ENCODE measurements around the gene ITIH5.
A peak's percentile ranks its signal among the peaks of the same experiment; 100 is the strongest.
"Not testable (repeated sequence)": the region's sequence is repeated elsewhere in the genome, so short reads cannot be mapped to it uniquely, and the experiment has no call there.

Gene ITIH5
- 0 to 0.07 reads per million in 2 donors for total RNA-seq

DNA sequence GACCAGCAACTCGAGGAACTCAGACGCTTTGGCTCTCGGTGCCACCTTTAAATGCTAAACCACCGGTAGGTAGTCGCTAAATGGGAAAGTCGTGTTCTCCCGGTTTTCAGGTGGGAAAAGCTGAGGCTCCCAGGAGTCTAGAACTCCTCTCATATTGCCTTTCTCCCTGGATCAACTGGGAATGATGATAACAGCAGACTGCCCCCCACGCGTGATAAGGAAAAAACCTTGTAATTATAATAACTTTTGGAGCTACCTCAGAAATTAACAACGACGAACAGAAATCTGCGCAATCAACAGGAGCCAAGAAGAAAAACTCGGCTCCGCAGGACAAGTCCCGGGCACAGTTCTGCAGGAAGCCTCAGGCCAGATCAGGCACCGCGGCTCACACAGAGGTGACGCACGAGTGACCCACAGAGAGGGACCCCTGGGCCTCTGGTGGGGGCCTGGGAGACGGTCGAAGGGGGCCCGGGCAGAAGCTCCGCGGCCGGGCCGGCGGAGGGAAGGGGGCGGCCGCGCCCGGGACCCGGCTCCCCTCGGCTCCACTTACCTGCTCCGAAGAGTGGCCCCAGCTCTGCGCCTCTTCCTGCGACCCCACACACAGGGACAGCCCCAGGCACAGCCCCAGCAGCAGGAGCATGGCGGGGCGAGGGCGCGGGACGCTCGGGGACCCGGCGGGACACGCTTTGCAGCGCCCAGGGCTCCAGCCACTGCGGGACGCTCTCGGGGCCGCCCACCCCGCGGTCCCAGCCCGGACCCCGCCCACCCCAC, at the start of gene ITIH5:
TSS of gene ITIH5 (minus strand) at position 714 of the 771 bp plus-strand sequence. CDS start at position 640, 74 bp downstream.
- no peak for DNase-seq

DNA sequence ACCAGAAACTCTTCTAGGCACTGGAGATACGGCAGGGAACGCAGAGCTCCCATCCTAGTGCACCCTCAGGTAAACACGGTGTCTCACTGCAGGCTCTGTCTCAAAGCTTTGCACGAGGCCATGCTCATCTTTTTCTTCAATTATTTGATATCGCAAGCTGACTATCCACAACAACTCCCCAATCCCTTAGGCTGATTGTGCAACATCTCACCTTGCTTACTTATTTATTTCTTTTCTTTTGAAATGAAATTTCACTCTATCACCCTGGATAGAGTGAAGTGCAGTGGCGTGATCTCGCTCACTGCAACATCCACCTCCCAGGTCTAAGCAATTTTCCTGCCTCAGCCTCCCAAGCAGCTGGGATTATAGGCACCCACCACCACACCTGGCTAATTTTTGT, 48.7 kb upstream of the ITIH5 start:
- DNase-seq, result no peak

DNA sequence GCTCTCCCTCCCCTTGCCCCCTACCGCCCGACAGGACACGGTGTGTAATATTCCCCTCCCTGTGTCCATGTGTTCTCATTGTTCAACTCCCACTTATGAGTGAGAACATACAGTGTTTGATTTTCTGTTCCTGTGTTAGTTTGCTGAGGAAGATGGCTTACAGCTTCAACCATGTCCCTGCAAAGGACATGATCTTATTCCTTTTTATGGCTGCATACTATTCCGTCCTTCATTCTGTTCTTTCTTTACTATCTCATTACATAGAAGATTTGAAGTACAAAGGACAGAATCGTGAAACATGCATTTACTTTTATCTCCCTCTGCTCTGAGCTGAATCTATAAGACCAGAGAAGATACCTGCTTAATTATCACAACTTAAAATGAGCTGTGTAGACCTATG, 44.3 kb upstream of the ITIH5 start:
- not testable (repeated sequence) for DNase-seq

DNA sequence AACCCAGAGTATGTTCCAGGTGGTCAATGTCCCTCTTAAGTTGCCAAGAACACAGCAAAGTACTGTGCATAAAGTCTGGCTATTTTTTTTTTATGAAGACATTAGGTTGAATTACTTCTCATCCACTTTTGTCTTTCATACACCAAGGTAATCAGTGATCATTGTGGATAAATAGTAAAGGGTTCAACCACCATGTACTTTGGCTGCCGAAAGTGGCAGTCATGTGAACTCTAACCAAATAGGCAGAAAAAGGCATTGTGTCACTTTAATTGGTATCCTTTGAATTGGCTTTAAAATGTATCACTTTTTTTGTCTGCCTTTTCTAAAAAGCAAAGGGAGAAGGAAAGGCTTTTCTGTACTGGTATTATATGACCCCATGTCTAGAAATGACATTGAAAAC, 43.7 kb upstream of the ITIH5 start:
- no peak for DNase-seq

DNA sequence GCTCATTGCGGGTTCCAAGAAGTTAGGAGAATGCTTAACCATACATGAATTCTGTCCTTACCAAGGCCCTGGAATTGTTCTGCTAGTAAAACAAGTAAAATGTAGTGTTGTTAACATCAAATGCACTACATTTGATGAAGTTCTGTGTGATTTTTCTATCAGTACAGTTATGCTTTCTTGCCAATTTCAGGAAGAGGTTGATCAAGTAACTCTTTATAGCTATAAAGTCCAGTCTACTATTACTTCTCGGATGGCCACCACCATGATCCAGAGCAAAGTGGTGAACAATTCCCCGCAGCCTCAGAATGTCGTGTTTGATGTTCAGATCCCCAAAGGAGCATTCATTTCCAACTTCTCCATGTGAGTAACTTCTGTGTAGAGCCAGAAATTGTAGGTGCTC, 42.1 kb upstream of the ITIH5 start:
- no peak for DNase-seq

DNA sequence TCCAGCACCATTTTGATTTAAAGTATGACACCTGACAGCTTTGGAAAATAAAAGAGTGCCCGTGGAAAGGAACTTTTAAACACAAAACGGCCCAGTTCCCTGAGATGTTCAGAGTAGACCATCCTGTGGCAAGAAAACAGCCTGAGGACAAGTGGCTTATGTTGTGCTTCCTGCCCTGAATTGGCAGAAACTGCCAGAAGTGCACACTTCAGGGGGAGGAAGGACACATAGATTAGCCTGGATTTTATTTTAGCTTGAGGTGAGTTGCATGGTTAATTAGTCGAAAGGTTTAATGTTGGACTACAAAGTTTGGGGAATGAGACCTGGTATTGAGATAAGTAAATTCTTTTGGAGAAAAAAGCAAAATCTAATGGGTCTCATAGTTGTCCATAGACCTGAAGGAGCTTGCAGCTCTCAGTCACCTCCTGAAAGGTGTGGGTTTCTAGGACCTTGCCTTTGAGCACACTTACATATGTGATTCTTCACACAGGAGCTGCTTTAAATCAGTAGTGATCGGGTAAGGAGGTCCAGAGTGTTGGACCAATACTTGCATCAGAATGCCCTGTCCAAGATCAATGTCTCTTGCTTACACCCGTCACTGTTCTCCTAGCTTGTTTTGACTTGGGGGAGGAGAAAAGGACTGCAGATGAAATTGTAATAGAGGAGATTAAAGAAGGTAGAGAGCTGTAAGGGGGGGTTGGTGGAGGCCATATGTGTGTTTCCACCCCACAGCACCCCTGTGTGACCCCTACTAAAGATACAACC, 41.3 kb upstream of the ITIH5 start:
- no peak for DNase-seq

DNA sequence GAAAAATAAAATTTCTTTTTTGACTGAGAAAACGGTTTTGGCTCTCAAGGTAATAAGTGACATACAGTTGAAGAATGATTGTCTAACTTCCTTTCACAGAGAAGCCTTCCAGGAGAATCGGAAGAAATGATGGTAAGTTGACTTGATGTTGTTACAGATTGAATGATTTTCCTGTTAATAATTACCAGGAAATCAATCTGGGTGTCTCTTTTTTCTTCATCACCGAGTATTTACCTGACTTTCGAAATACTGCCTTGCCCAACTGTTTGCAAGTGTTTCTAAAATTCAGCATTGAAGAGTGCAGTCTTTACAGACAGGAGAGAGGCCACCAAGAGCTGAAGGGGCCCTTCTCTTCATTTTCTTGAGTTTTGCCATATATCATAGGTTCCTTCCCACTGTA, 40.3 kb upstream of the ITIH5 start:
- DNase-seq, result no peak

DNA sequence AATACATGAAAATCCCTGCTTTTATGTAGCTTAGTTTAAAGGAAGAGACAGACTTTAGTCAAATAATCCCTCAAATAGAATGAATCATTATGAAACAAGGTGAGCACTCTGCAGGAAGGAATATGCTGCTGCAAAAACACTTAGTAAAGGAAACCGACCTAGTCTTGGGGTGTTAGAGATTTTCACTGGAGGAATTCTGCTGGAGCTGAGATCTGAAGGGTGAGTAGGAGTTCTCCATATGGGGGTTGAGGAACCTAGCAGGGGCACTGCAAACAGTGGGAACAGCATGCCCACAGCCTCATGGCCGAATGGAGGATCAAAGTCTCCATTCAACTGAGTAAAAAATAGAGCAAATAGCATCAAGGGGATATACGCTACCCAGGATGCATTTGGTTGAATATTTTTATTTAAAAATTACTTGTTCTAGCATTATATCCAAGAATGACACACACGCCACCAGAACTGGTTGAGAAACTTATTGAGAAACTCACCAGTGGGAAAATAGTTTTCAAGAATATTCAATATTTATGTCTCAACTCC, 39.8 kb upstream of the ITIH5 start:
- no peak for DNase-seq

DNA sequence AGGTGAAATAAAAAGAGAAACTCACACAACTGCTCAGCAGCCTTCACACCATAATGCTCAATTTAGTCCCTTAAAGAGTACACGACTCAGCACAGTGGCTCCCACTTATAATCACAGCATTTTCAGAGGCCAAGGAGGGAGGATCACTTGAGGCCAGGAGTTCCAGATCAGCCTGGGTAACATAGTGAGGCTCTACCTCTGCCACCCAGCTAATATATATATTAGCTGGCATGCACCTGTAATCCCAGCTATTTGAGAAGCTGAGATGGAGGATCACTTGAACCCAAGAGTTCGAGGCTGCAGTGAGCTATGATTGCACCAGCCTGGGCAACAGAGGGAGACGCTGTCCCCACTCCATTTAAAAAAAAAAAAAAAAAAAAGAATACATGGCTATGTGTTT, 38.6 kb upstream of the ITIH5 start:
- DNase-seq, result no peak

DNA sequence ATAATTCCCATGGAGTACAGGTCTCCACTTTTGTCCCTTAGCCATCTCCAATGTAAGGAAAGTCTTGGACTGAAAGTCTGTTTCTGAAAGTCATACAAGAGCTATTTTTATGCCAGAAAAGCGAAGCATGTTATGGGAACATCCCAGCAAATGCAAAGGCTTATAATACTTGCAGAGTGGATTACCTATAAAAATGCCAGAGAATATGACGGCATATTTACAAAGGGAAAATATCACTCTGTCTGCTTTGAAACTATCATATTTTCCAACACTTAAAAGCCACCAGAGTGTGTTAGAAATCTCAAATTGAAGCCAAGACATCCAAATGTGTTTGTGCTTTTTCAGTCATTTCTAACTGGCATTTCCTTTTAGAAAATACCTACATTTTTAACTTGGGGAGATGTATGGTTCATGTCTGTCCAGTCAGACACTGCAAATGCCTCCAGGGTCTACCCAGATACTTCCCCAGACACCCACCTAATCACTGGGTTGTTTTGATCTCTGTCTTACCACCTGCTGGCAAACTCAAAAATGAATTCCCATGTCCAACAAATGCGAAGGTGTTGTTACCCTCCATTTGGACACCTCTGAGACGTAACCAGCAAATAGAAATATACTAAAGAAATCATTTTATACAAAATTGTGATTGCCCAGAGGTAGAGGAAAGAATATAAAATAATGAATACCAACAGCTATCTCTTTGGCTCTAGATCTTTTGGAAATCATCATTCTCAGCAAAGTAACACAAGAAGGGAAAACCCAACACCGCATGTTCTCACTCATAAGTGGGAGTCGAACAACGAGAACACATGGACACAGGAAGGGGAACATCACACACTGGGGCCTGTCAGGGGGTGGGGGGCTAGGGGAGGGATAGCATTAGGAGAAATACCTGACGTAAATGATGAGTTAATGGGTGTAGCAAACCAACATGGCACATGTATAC, 37.6 kb upstream of the ITIH5 start:
- DNase-seq, result no peak

DNA sequence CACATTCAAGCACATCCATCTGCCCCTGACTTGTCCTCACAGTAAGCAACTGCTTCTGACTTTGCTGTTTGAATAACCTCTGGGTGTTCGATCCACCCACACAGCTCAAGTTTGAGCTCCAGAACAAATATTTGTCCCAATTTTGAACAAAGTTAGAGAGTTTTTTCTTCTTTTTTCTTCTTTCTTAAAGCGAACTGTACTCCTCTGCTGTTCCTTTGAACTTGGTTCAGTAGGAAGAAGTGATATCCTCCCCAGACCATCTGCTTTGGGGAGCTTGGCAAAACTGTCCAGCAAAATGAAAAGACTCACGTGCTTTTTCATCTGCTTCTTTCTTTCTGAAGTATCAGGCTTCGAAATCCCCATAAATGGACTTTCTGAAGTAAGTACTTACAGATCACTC, 36.4 kb upstream of the ITIH5 start, which contains the start of gene ITIH2:
TSS of gene ITIH2 (plus strand) at position 177 of the 400 bp plus-strand sequence. CDS start at position 296, 119 bp downstream.
- DNase-seq, result no peak

DNA sequence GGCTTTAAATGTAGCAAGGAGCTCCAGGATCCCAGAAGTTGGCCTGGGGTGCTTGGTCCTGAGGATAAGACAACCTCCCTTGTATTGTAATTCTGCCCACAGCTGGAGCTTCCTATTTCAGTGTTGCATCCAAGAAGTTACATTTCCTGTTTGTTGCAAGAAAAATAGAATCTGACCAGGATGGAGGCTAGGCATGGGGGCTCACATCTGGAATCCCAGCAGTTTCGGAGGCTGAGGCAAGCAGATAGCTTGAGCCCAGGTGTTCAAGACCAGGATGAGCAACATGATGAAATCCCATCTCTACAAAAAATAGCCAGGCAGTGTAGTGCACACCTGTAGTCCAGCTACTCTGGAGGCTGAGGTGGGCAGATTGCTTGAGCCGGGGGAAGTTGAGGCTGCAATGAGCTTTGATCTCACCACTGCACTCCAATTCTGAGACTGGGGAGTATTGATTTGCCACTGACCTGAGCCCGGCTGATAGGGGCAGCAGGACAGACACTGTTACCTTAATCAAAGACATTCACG, 35.6 kb upstream of the ITIH5 start:
- DNase-seq, result no peak

DNA sequence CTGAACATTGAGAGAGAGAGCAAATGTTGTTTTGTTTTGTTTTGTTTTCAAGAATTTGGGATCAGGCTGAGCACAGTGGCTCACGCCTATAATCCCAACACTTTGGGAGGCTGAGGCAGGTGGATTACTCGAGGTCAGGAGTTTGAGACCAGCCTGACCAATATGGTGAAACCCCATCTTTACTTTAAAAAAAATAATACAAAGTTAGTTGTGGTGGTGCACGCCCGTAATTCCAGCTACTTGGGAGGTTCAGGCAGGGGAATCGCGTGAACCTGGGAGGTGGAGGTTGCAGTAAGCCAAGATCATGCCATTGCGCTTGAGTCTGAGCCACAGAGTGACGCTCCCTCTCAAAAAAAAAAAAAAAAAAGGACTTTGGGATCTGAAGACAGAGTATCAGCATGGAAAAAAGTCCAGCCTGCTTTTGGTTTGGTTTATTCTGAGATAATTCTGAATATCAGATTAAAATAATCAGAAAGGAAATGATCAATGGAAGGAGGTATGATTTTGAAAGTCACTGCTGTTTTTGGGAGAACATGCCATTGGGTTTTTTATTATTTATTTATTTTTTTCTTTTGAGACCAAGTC, 34.5 kb upstream of the ITIH5 start:
- DNase-seq, result no peak

DNA sequence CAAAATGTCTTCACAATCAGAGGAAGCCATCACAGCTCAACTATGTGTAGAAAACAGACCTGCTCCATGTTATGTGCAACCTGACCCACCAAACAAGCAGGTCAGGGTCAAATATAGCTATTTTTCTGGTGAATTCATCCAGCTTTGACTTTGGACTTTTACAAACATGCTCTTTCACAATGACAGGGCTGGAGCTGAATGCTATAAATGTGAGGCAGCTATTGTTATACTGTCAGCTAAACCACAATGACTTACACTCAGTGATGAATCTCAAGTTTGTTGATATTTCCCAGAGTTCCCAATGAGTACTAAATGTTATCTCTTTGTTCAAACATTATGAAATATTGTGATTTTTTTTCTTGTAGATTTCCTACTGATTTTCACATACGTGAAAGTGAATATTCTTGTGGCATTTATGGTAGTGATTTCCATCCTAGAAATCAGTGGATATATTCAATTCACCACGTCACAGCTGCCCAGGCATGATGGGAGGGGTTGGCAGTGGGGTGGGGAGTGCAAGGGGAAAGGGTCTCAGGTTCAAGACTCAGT, 33.9 kb upstream of the ITIH5 start:
- no peak for DNase-seq

DNA sequence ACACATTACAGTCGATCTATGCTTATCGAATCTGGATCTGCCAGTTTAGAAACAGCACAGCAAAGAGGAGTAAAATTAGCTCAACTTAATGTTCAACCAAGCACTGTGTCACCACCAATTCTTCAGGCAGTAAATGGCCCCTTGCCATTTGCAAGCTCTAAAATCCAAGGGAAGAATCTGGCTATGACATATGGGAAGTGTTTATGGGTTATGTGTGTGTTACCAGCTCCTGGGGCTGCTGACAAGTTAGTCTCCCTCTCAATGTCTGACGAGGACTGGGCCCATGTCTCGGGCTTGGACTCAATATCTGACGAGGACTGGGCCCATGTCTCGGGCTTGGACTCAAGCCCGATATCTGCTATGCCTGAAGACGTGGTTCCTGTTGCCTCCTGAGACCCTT, 30.7 kb upstream of the ITIH5 start:
- no peak for DNase-seq

DNA sequence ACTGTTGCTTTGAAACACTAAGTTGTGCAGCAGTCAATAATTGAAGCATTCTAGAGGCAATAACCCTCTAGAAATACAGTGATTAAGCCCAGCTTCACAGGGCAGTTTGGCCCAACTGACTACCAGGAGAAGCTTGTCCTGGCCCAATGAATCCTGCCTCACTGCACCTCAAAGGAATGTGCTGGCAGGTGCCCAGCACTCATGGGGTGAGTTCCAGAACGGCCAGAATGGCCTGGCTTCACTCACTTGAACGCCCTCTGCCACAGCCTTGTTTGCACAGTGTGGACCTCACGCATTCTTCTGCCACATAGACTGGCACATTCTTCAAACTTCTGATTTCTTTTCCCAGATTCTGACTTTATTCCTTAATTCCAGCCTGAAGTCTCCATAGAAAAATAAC, 29.8 kb upstream of the ITIH5 start:
- DNase-seq, result no peak

DNA sequence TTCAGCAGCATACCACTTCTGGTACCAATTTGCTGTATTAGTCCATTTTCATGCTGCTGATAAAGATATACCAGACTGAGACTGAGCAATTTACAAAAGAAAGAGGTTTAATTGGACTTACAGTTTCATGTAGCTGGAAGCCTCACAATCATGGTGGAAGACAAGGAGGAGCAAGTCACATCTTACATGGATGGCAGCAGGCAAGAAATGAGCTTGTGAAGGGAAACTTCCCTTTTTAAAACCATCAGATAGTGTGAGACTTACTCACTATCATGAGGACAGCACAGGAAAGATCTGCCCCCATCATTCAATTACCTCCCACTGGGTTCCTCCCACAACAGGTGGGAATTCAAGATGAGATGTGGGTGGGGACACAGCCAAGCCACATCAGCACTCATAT, 26.4 kb upstream of the ITIH5 start:
- DNase-seq, result not testable (repeated sequence)

DNA sequence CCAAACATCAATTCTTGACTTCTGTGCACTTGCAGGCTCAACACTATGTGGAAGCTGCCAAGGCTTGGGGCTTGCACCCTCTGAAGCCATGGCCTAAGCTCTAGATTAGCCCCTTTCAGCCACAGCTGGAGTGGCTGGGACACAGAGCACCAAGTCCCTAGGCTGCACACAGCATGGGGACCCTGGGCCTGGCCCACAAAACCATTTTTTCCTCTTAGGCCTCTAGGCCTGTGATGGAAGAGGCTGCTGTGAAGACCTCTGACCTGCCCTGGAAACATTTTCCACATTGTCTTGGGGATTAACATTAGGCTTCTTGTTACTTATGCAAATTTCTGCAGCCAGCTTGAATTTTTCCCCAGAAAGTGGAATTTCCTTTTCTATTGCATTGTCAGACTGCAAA, 25.6 kb upstream of the ITIH5 start:
- DNase-seq, result not testable (repeated sequence)

DNA sequence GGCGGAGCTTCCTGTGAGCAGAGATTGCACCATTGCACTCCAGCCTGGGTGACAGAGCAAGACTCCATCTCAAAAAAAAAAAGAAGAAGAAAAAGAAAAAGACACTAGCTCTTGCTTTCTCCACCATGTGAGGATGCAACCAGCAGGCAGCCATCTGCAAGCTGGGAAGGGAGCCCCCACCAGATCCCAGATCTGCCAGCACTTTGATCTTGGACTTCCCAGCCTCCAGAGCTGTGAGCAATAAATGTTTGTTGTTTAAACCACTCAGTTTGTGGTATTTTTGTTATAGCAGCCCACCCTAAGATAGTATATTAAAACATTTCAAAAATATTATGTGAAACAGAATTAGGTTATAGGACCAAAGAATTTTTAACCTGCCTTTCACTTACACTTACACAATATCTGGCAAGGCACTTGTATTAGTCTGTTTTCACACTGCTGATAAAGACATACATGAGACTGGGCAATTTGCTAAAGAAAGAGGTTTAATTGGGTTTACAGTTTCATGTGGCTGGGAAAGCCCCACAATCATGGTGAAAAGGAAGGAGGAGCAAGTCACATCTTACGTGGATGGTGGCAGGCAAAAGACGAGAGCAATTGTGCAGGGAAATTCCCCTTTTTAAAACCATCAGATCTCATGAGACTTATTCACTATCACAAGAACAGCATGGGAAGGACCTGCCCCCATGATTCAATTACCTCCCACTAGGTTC, 24.3 kb upstream of the ITIH5 start:
- DNase-seq, result peak in 1 of 5 experiments; percentile 61

DNA sequence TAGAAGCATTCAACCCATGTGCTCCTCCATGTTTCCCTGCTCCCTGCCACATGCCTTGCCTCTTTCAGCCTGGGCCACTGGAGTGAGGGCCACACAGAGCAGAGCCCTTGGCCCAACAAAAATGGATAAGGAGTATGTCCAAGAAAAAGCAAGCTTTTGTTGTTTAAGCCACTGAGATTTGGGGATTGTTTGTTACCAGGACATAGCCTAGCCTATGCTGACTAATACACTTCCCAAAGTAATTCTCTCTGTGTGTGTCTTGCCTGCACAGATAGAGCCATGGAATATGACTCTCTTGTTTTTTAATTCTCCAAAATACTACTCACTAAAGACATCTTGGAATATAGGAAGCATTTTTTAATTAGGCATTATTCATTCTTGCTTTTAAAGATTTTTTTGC, 22.8 kb upstream of the ITIH5 start:
- no peak for DNase-seq

Data from T-helper 2 cell (primary cell).